Gastrocnemius medialis (tissue), 4 donors: ENCODE measurements around the gene UHRF2. TPM values are rescaled to one million over a fixed set of nuclear protein-coding genes. Genes with fewer than 3 reads are reported as not detected.

Source experiments
- ATAC-seq, 2 donors: fragments of 150-250 bp; one replicate each; pipeline ENCODE4 v1.9.1; 2016
- DNase-seq, 2 donors: peaks; one replicate each; pipeline ENCODE4 v3.0.0-alpha.2; 2019
- H3K27ac ChIP-seq, 4 donors: fragments of 200-600 bp; sonication (generic); 1 replicate in 1 of 4; 2 replicates in 3 of 4; pipeline ENCODE4 v1.5.1; 2016 to 2018; ENCODE audit warnings: mild to moderate bottlenecking in 2 of 4, moderate library complexity in 1 of 4
- H3K27me3 ChIP-seq, 3 donors: fragments of 200-600 bp; sonication (generic) in 2 of 3; 1 replicate in 1 of 3; 2 replicates in 2 of 3; pipeline versions ENCODE4 v1.5.1 to v1.6.0; 2016 to 2019; ENCODE audit warnings: mild to moderate bottlenecking in 1 of 3, moderate library complexity in 1 of 3
- H3K36me3 ChIP-seq, 2 donors: fragments of 200-600 bp; sonication (generic) in 1 of 2; one replicate each; pipeline ENCODE4 v1.5.1; 2017 to 2018
- H3K4me1 ChIP-seq, 2 donors: fragments of 200-600 bp; sonication (generic) in 1 of 2; one replicate each; pipeline ENCODE4 v1.5.1; 2016 to 2017; ENCODE audit warnings: mild to moderate bottlenecking in 2 of 2
- H3K4me3 ChIP-seq, 4 donors: fragments of 200-600 bp; sonication (generic) in 3 of 4; 1 replicate in 1 of 4; 2 replicates in 3 of 4; pipeline ENCODE4 v1.5.1; 2016 to 2019; ENCODE audit warnings: mild to moderate bottlenecking in 2 of 4
- H3K9me3 ChIP-seq, 3 donors: fragments of 200-600 bp; sonication (generic) in 2 of 3; 1 replicate in 1 of 3; 2 replicates in 2 of 3; pipeline ENCODE4 v1.5.1; 2016 to 2019
- CTCF ChIP-seq, 5 experiments: fragments of 450-650 bp in 3 of 5; fragments of 200-600 bp in 2 of 5; sonication (generic) in 2 of 5; IDR thresholded peaks in 4 of 5; conservative IDR thresholded peaks in 1 of 5; 1 replicate in 4 of 5; 2 replicates in 1 of 5; pipeline ENCODE4 v1.5.1; 2016 to 2019; ENCODE audit warnings: antibody characterized with exemption in 5 of 5, mild to moderate bottlenecking in 3 of 5, moderate library complexity in 3 of 5
- POLR2A ChIP-seq, 2 donors: fragments of 450-650 bp; IDR thresholded peaks; one replicate each; pipeline ENCODE4 v1.6.1; 2017; ENCODE audit warnings: antibody characterized with exemption in 2 of 2, mild to moderate bottlenecking in 2 of 2, moderate library complexity in 2 of 2
- in situ Hi-C, 4 donors: fragments of 200-750 bp; cut with MboI; loops; one replicate each; pipeline versions ENCODE4 v1.15.0 to v1.8.0; 2017; ENCODE audit warnings: low sequenced_read_pairs in 4 of 4
- intact Hi-C: fragments of 100-400 bp; cut with DNase I; formaldehyde crosslinking; loops from one replicate; pipeline ENCODE4 v1.15.1; 2023; ENCODE audit warnings: low total_unique reads
- total RNA-seq, 4 donors: library from RNA; depleted of rRNA; stranded (reverse); fragments of >200 nt; gene quantifications; one replicate each; pipeline versions ENCODE4 v1.1.0 to v1.2.3, GENCODE V29; 2016

Gene UHRF2
- total RNA-seq, 4 donors from 2014 or later, result 16.7 to 29.0 (median 18.8) TPM

GRCh38 chr9:6461619-6462018 lies 48.6 kb downstream of the UHRF2 start:
- Histone ChIP-seq H3K9me3 (no peaks in the 10 kb centered on the region), H3K36me3 (peaks cover 0 to 8% of the 10 kb centered on the region in 2 donors), H3K27ac (no peak overlapping the region), H3K4me3 (no peak overlapping the region), H3K27me3 (no peaks in the 10 kb centered on the region), H3K4me1 (no peaks in the 10 kb centered on the region)
- no peak for DNase-seq
- in situ Hi-C loops, result no loop called here
- intact Hi-C loops, result no loop called here
- no peak for TF ChIP-seq CTCF (IDR thresholded peaks at IDR 0.05 in 4 of 5, conservative IDR thresholded peaks at IDR 0.05 in 1 of 5)
- TF ChIP-seq POLR2A (IDR thresholded peaks at IDR 0.05), result no peak
- no peak for ATAC-seq

- intact Hi-C loops, result no loop called here
- no peak for TF ChIP-seq CTCF (IDR thresholded peaks at IDR 0.05 in 4 of 5, conservative IDR thresholded peaks at IDR 0.05 in 1 of 5)
- TF ChIP-seq POLR2A (IDR thresholded peaks at IDR 0.05), result no peak
These were observed 54.1 kb downstream of the UHRF2 start for GRCh38 chr9:6467006-6467625.

GRCh38 chr9:6471231-6471850 lies 58.3 kb downstream of the UHRF2 start:
- ATAC-seq (no peak), DNase-seq (no peak)
- H3K4me3 ChIP-seq, result no peak overlapping the region
- intact Hi-C loops, result no loop called here
- H3K9me3 ChIP-seq, result no peaks in the 10 kb centered on the region
- H3K36me3 ChIP-seq, result no peaks in the 10 kb centered on the region
- no peak for TF ChIP-seq POLR2A (IDR thresholded peaks at IDR 0.05)
- TF ChIP-seq CTCF (IDR thresholded peaks at IDR 0.05 in 4 of 5, conservative IDR thresholded peaks at IDR 0.05 in 1 of 5), result no peak
- no peaks in the 10 kb centered on the region for H3K27me3 ChIP-seq
- H3K27ac ChIP-seq, result no peak overlapping the region
- in situ Hi-C loops, result no loop called here
- peaks cover 10 to 19% of the 10 kb centered on the region in 2 donors for H3K4me1 ChIP-seq

More at GRCh38 chr9:6467006-6467625, 54.1 kb downstream of the UHRF2 start:
- H3K9me3 ChIP-seq, result no peaks in the 10 kb centered on the region
- in situ Hi-C loops, result no loop called here
- peaks cover 2 to 3% of the 10 kb centered on the region in 2 donors for H3K4me1 ChIP-seq
- H3K36me3 ChIP-seq, result no peaks in the 10 kb centered on the region
- DNase-seq (no peak), ATAC-seq (no peak)
- no peak overlapping the region for H3K27ac ChIP-seq
- no peak overlapping the region for H3K4me3 ChIP-seq
- H3K27me3 ChIP-seq, result no peaks in the 10 kb centered on the region

- DNase-seq, result no peak
- intact Hi-C loops (no loop called here), in situ Hi-C loops (no loop called here)
- no peak for ATAC-seq
- Histone ChIP-seq H3K27me3 (no peaks in the 10 kb centered on the region), H3K9me3 (no peaks in the 10 kb centered on the region), H3K27ac (no peak overlapping the region), H3K4me1 (peaks cover 10 to 19% of the 10 kb centered on the region in 2 donors), H3K36me3 (no peaks in the 10 kb centered on the region), H3K4me3 (no peak overlapping the region)
- TF ChIP-seq CTCF (IDR thresholded peaks at IDR 0.05 in 4 of 5, conservative IDR thresholded peaks at IDR 0.05 in 1 of 5) (no peak), POLR2A (IDR thresholded peaks at IDR 0.05) (no peak)
These were observed 60.2 kb downstream of the UHRF2 start for GRCh38 chr9:6473151-6473550.
